Activated CD4-positive, alpha-beta T cell treated with anti-CD3 and anti-CD28 coated beads for 48 hours (primary cell): ENCODE results near the gene ACTL6B.

Experiments used
- DNase-seq: peaks from one replicate; pipeline ENCODE4 v3.0.0-alpha.2; 2020

ACTL6B gene

DNA sequence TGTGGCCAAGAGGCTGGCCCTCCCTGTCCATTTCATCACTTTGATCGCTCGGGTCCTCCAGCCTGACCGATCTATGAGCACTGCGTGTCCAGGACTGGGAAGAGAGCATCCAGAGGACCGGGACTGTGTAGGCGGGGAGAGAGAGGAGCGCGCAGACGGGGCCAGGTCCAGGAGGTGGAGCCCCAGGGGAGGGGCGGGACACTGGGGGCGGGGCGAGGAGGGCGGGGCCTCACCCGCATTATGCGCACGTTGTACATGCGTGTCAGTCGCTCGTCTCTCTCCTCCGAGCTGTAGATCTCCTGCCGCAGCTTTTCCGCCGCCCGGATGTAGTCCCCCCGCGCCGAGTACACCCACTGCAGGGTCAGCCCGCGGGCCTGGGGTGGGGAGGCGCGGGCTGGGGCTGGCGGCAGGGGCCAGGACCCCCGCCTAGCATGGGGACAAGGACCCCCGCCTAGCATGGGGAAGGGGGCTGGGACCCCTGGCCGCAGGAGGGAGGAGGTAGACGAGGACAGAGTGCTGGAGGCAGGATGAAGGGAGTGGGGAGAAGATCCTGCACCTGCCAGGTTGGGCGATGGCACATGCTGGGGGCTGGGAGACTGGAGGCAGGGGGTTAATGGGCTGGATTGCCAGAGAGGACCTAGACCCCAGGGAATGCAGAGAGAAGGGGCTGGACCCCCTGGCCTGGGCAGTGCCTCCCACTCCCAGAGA is 29.6 kb downstream of the ACTL6B start:
- DNase-seq, result peak; percentile 92

DNA sequence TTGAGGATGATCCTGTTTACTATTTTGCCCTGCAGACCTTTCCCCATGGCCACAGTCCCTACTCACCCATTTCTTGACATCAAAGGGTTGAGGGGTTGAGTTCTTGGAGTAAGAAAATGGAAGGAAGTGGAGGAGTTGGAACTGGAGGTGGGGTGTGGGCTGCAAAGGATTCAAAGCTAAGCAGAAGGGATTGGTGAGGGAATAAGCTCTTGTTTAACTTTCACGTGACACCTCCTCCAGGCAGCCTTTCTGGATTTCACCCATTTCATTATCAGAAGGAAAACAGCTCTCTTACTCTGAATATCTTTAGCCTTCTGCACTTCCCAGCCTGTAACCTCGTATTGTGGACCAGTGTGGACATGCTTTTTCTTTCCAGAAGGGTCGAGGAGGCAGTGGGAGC is 30.2 kb downstream of the ACTL6B start:
- DNase-seq, result no peak

DNA sequence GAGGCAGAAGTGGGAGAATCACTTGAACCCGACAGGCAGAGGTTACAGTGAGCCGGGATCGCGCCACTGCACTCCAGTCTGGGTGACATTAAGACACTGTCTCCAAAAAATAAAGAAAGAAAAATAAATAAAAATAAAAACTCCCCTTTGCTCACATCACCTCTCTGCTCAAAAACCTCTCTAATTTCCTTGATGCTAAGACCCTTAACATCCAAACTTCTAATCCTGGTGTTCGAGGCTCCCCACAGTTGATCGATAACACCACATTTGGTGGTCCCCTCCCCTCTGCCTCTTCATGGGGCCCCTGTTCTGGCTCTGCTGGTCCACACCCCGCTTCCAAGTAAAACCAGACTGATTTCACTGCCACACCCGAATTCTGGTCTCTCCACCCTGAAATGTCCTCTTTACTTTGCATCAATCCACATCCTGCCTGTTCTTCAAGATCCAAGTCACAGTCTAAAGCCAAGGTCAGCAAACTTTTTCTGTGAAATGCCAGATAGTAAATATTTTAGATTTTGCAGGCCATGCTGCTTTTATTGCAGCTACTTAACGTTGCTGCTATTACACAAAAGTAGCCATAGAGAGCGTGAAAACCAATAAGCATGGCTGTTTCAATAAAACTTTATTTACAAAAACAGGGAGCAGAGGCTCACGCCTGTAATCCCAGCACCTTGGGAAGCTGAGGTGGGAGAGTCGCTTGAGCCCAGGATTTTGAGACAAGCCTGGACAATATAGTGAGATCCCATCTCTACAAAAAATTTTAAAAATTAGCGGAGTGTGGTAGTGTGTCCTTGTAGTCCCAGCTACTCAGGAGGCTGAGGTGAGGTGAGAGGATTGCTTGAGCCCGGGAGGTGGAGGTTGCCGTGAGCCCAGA is 32.1 kb downstream of the ACTL6B start:
- DNase-seq, result no peak

DNA sequence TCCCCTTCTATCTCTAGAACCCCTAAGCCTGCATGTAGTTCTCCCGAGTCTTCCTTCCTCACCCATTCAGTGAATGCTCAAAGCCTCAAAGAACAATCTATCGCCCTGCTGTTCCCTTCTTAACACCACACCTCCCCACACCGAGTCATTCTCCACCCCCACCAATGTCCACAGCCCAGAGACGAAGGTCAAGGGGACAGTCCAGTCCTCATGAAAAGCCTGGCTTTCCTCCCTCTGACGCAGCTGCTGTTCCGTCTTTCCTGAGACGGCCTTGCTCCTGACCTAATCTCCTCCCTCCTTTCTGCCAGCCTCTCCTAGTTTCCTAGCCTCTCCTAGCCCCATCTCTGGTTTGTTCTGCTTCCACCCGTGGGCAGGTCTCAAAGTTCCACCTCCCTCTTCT is 34.7 kb downstream of the ACTL6B start:
- no peak for DNase-seq

DNA sequence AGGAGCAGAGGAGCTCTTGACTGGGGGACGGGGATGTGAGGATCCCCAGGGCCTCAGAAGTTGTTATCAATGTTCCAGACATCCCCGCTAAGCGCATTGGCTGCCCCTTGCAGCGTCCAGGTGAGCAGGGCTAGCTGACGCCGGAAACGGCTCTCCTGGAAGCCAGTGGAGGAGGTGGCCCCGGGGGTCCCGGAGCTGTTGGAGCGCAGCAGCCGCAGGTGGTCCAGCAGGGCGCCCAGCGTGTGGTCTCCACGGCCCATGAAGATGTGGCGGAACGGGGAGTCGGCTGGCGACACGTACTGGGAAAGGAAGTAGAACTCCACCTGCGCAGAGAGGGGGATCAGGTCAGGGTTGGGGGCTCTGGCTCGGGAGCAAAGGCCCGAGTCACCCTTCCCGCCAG is 35.4 kb downstream of the ACTL6B start:
- no peak for DNase-seq

DNA sequence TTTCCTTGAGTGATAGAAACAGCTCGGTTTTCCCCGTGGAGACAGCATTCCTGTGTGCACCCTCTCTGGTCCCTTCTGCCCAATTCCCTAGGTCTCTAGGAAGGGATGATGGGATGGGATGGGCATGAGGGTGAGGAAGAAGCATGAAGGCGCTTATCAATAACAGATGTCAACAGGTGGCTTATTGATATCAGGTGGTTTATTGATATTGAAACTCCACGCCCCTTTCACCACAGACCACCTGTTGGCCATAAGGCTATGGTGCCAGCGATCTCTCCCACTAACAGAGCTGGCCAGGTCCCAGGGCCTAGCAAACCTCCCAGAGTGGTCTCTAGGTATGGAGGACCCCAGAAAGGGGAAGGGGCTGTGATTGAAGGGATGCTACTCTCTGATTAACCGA is 36.0 kb downstream of the ACTL6B start:
- DNase-seq, result no peak

DNA sequence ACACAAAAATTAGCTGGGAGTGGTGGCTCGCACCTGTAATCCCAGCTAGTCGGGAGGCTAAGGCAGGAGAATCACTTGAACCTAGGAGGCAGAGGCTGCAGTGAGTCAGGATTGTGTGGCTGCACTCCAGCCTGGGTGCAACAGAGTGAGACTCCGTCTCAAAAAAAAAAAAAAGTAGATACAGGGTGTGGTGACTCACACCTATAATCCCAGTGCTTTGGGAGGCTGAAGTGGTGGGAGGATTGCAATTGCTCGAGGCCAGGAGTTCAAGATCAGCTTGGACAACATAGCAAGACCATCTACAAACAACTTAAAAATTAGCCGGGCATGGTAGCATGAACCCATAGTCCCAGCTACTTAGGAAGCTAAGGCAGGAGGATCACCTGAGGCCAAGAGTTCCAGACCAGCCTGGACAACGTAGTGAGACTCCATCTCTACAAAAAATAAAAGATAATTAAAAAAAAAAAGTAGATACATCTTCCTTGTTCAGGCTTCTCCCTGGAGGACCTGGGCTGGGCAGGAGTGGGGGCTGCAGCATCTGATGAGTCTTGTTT is 41.9 kb downstream of the ACTL6B start:
- DNase-seq, result no peak

DNA sequence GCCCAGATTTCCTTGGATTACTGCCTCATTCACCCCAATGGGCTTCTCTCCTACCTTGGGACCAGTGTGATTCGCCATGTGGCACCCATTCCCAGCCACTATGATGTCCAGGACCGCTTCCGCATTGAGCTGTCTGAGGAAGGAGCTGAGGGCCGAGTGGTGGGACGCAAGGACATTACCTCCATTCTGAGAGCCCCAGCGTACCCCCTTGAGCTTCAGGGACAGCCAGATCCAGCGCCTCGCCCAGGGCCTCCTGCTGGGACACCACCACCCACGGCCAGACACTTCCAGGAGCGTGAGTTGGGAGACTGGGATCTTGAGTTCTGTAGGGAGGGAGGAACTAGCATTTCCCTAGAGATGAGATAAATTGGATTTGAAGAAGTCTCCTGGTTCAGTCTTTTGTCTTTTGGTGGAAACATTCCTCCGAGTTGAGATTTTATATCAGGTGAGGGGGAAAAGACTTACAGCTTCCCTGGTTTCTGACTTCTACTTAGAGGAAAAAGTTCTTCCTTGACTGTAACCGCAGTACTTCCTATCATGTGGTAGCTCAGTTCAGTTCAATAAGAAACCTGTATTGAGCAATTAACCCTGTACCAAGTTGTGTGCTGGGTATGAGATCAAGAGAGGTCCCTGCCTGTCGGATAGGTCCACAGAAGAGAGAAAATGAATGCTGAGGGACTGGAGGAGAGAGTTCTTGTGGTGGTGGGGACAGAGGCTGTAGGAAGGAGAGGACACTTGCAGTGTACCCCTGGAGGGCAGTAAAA is 42.7 kb downstream of the ACTL6B start:
- DNase-seq, result no peak

DNA sequence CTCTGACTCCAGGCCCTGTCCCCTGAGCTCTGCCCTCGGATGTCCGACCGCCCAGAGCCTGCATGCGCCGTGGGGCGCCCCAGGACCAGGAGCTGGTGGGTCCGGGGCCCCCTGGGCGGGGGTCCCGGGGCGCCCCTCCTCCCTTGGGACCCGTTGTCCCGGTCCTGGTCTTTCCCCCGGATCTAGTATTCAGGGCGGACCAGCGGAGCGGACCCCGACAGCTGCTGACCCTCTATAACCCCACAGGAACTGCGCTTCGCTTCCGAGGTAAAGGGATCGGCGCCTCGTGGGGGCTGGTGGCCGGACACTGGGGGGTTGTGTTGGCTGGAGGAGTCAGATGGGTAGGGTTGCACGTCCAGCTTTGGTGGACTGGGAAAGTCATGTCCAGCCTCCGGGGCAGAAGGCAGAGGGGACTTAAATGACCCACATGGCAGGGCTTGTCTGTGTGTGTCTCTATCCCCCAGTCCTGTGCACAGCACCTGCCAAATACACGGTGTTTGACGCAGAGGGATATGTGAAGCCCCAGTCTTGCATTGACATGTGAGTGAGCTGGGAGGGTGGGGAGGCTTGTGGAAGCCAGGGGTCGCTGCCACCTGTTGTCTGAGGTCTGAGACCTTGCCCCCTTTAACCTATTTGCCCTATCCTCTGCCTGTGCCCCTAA is 43.4 kb downstream of the ACTL6B start:
- DNase-seq, result peak; percentile 23

DNA sequence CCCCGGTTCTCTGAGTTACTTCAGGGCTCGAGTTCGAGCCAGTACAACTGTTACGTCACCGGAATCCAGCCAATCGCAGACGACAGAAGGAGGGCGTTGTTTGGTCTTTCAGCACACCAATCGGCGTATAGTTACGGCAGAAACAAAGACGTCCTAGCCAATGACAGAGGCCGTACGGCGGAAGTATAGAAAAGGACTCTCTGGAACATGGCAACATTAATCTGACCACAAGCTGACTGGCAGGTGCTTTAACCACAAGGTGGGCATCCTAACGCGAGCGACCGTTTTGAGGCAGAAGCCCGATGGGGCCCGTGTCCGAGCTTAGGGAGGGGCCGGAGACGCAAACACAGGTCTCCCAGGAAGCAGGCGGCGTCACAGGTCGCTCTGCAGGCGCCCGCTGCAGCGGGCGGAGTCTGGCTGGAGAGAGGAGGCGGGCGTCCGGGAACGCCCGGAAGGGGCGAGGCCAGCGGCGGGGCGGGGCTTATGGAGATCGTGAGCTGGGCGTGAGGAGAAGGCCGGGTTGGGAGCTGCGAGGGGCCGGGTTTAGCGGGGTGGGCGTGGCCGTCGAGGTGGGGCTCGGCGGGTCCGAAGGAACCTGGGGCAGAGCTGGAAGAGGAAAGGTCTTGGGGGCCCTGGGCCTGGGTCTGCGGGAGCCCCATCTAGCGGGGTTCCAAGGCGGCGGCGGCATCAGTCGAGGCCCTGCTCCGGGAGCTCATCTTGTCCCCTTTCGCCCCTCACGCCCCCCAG is 44.1 kb downstream of the ACTL6B start, which contains the start of gene MOSPD3:
TSS of gene MOSPD3 (plus strand) at position 558 of the 747 bp plus-strand sequence. CDS start 252 bp downstream, outside the sequence.
- DNase-seq, result peak; percentile 99

DNA sequence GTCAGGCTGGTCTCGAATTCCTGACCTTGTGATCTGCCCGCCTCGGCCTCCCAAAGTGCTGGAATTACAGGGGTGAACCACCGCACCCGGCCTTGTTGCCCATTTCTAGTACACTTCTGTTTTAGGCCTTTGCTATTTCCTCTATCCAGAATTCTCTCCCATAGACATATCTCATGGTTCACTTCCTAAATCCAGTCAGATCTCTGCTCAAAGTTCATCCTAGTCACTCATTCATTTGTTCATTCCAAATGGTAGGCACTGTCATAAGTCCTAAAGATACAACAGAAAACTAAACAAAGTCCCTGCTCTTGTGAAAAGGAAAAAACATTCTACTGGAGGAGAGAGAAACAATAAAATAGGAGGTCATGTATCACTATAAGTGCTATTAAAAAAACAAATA is 46.3 kb downstream of the ACTL6B start:
- DNase-seq, result no peak

DNA sequence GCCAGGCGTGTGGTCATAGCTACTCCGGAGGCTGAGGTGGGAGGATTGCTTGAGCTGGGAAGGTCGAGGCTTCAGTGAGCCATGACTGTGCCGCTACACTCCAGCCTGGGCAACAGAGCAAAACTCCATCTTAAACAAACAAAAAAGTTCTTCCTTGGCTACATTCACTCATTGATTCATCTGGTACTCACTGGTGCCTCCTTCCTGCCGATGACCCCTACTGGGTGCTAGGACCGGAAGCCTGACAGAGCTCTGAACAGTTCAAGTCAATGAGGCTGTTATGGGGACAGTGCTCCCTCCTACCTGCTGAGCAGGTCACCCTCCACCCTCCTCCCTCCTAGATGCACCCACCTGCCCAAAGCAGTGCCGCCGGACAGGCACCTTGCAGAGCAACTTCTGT is 49.1 kb downstream of the ACTL6B start:
- DNase-seq, result no peak

DNA sequence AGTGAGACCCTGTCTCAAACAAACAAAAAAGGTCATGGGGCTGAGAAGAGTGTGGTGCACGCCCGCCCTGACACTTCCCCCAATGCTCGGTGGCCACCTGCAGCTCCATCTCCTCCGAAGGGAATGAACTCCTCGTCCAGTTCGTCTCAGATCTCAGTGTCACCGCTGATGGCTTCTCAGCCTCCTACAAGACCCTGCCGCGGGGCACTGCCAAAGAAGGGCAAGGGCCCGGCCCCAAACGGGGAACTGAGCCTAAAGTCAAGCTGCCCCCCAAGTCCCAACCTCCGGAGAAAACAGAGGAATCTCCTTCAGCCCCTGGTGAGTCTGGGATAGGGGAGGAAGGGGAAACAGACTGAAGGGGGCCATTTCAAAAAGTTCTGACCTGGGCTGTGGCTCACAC is 49.9 kb downstream of the ACTL6B start:
- DNase-seq, result no peak

DNA sequence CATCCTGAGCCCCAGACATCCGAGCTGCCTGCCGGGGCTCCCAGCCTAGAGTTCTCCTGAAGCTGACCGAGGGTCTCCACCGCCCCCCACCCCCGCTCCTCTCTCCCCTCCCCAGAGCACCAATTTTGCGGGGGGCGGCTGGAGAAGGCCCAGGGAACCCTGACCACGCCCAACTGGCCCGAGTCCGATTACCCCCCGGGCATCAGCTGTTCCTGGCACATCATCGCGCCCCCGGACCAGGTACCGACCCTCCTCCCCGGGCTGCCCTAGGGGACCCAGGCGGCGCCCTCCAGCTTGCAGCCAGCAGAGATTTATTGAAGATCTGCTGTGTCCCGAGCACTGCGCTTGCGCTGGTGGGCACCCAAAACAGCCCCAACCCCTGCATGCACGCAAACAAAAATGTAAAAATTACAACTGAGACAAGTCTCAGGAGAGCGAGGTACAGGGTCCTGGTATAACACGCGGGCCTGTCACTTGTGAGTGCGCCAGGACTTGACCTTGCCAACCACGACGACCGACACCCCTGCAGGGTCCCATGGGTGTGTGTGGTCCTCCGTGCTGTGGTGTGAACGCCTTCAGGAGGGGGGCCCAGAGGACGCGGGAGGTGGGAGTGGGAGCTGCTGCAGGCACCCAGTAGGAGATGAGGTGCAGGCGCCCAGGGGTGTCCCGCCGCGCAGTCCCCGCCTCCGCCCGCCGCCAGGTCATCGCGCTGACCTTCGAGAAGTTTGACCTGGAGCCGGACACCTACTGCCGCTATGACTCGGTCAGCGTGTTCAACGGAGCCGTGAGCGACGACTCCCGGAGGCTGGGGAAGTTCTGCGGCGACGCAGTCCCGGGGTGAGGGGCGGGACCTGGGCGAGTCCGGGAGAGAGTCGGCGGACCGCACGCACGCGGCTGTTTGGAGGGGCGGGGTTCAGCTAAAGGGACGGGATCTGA is 51.0 kb downstream of the ACTL6B start:
- DNase-seq, result peak; percentile 61

DNA sequence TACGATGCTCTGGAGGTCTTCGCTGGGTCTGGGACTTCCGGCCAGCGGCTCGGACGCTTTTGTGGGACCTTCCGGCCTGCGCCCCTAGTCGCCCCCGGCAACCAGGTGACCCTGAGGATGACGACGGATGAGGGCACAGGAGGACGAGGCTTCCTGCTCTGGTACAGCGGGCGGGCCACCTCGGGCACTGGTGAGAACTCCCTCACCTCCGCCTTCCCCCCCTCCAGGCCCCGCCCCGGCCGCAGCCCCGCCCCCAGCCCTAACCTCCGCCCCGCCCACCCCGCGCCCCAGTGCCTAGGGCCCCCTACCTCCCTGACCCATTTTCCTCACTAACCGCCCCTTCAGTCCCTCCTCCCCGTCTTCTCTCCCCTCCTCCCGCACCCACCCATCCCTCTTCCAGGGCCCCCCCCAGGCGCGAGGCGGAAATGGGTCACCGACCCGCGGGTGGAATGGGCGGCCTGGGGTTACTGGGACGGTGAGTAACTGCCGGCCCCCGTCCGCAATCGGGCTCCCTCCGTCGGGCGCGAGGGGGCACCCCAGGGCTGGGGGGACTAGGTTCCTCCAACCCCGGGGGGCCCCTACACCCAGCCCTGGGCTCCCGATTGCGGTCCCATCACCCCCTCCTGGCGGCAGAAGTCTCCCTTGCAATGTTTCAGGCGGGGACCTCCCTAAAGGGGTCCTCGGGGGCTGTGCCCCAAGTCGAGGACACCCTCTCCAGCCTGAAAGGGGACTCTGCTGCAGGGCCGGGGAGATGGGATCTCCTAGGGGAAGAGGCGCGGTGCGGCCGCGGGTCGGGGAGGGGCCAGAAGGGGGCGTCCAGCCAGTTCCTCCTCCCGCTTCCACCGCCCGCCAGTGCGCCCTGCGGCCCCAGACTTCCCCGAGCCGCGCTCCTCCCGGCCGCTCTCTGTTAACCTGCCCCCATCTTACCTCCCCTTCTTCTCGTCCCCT is 51.9 kb downstream of the ACTL6B start:
- peak; percentile 72 for DNase-seq

DNA sequence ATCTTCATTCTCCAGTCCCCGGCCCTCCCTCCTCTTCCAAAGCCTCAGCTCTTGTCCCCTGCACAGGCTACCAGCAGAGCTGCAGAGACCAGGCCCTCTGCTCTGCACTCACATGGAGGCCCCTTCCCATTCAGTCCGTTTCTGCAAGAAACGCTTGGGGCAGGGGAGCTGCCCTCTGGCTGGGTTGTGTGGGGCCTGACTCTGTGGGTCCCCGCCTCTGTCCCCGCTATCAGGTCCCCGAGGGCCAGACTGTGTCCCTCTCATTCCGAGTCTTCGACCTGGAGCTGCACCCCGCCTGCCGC is 52.6 kb downstream of the ACTL6B start:
- no peak for DNase-seq

DNA sequence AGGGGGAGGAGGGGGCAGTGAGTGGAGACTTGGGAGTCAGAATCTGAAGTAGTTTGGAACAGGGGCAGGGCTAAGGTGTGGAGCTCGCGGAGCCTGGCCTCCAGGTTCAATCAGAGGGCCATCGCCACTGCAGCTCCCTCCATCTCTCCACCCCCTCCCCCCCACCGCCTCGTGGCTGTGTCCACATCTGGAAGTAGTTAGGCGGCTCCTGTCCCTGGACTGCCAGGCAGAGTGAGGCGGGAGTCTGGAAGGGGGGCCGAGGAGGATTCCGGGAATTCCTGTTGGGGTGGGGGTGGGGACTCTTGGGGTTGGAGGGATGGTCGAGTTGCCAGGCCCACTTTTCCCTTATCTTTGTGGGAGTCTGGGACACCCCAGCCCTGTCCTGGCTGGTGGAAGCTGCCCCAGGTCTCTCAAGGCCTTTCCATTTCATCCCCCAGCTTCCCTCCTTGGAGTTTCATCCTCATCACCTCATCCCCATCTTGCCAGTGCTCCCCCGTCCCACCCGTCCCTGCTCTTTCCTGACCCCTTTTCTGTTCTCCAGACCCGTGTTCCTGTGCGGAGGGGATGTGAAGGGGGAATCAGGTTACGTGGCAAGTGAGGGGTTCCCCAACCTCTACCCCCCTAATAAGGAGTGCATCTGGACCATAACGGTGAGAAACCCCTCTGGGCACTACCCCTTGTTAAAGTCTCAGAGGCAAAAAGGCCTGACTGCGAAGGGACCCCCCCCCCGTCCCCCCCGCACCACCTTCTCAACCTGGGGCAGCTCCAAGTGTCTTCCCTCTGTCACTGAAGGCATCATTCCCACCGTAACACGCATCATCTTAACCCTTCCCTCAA is 53.1 kb downstream of the ACTL6B start:
- DNase-seq, result no peak

DNA sequence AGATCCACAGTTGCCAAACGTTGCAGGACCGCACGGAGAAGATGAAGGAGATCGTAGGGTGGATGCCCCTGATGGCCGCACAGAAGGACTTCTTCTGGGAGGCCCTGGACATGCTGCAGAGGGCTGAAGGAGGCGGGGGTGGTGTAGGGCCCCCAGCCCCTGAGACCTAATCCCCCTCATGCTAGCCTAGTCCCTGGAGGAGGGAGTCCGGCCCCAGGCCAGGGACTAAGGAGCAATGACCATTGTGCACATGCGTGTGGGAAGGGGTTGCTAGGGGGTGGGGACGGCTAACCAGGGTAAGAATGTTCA is 55.6 kb downstream of the ACTL6B start:
- DNase-seq, result no peak
